ENCODE data around the gene CLN5.
"Not testable (repeated sequence)": the region's sequence is repeated elsewhere in the genome, so short reads cannot be mapped to it uniquely, and the experiment has no call there.

The CLN5 gene

GRCh38 chr13:76975863-76976262 lies 16.0 kb upstream of the CLN5 start:
- DNase-seq (ENCODE audit: low read depth), result no peak

DNA sequence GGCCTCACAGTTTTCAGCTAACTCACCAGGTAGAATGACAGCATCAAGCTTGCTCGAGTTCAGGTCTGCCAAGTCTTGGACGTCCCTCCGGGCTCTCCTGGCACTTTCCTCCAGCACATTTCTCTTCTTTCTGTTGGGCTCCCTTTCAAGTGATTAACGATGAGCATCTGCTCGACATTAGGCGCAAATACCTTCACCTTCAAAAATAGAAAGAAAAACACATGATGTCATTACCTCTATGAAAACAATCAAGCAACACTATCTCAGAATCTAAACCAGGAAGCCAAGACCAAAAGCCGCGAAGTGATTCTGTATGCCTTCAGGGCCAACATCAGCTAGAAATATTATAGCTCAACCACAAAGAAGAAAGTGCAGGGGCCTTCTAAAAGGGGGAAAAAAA lies 15.4 kb upstream of the CLN5 start:
- peak; percentile 71 for DNase-seq (ENCODE audit: low read depth)

DNA sequence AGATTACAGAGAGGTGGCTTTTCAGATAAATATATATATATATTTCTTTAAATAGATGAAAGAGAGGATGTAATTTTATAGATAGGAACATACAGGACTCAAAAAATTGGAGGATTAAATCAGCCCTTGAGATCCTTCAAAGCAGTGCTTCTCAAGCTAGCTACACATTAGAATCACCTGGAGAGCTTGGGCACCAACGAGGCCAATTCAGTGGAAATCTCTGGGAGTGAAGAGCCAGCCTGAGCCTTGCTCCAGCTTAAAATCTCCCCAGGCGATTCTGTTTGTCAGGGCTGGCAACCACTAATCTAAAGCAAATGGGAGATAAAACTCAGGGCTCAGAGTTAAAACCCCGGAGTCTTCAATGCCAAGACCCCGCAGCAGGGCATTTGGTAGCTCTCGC lies 15.0 kb upstream of the CLN5 start:
- DNase-seq (ENCODE audit: low read depth), result no peak

GRCh38 chr13:76980075-76980718 lies 11.7 kb upstream of the CLN5 start:
- DNase-seq (ENCODE audit: low read depth), result no peak

- DNase-seq (ENCODE audit: low read depth), result no peak
Measured at GRCh38 chr13:76982061-76982460, 9.8 kb upstream of the CLN5 start.

- no peak for DNase-seq (ENCODE audit: low read depth)
Measured at GRCh38 chr13:76983676-76984075, 8.2 kb upstream of the CLN5 start.

DNA sequence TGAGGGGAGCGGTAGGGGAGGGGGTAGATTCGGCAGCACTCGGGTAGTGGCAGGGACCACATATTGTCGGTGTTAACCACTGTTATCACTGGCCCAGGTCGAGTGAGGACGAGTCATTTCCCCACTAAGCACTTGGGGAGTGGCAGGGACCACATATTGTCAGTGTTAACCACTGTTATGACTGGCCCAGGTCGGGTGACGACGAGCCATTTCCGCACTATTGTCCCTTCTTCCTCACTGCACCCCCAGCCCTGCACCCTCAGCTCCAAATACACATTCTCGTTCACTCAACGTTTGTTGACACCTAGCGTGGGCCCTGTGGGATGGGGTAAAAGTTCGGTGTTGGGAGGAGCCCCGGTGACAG lies 467 bp upstream of the CLN5 start:
- DNase-seq (ENCODE audit: low read depth), result no peak

DNA sequence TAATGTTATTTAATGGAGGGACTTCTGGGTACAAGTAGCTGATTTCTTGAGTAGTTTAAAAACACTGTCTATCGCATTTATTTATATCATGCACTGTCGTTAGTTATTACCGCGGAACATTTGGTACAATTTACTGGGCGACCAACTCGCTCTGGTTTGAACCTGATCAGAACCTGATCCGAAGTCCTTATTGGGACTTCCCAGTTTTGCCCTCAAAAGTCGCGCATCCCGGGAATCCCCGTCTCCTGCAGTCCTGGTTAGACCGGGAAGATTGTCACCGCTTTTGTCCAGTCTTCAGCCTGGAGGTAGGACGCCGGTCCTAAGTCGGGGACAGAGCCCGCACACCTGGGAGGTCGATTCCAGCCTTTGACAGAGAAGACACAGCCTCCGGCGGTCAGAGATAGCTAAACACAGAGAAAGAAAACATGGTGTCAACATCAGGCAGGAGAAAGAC lies 694 bp downstream of the CLN5 start:
- no peak for DNase-seq (ENCODE audit: low read depth)

DNA sequence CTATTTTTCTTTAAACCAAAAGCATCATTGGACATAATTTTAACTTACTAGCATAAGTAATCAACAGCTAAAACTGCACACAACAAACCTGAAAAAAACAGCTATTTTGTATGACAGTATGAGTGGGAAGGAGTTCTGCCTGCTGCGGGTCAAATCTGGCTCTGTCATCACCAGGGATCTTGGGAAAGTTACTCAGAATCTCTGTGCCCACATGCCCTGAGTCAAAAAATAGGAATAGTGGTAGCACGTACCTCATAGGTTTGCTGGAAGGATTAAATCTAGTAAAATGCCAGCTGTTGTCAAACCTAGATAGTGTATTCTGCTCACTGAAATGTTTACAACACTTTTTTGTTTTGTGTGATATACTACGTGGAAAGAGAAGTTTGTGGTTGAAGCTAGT lies 1.1 kb downstream of the CLN5 start:
- no peak for DNase-seq (ENCODE audit: low read depth)

DNA sequence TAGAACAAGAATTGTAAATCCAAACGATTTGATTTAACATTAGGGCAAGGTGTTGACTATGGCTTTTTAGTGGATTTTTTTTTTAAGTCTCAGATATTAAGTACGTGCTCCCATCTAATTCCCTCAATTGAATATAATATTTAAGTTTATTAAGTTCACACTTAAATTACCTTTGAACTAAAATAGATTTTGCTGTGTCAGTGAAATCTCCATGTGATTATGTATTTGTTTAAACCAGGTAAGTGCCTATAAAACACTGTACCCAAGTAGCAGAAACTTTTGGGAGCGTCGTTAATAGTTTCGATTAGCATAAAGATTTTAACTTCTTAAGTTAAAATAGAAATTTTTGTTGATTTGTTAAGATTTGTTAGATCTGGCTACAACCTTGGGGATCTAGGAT lies 1.6 kb downstream of the CLN5 start:
- DNase-seq (ENCODE audit: low read depth), result no peak

DNA sequence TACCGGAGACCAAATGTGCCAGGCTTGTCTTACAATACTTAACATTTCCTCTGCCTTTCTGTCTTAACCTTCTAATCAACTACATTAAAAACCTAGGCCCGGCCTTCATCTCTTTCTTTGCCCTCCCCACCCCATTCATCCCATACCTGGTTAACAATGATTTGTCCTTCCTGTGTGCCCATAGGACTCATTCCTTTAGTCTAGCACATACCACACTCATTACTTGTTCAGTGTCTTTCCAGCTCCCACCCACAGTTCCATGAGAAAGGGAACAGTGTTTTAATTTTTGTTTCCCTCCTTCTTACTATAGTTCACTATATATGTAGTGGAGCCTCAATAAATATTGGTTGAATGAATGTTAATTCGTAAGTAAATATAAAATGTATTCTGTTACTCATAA lies 2.4 kb downstream of the CLN5 start:
- no peak for DNase-seq (ENCODE audit: low read depth)

DNA sequence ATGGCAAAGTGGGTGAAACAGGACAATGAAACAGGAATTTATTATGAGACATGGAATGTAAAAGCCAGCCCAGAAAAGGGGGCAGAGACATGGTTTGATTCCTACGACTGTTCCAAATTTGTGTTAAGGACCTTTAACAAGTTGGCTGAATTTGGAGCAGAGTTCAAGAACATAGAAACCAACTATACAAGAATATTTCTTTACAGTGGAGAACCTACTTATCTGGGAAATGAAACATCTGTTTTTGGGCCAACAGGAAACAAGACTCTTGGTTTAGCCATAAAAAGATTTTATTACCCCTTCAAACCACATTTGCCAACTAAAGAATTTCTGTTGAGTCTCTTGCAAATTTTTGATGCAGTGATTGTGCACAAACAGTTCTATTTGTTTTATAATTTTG lies 8.6 kb downstream of the CLN5 start:
- no peak for DNase-seq (ENCODE audit: low read depth)

GRCh38 chr13:77001540-77001939 lies 9.7 kb downstream of the CLN5 start:
- no peak for DNase-seq (ENCODE audit: low read depth)

- DNase-seq (ENCODE audit: low read depth), result no peak
Measured at GRCh38 chr13:77001963-77002587, 10.2 kb downstream of the CLN5 start.

GRCh38 chr13:77002590-77003190 lies 10.8 kb downstream of the CLN5 start:
- DNase-seq (ENCODE audit: low read depth), result peak; percentile 23

DNA sequence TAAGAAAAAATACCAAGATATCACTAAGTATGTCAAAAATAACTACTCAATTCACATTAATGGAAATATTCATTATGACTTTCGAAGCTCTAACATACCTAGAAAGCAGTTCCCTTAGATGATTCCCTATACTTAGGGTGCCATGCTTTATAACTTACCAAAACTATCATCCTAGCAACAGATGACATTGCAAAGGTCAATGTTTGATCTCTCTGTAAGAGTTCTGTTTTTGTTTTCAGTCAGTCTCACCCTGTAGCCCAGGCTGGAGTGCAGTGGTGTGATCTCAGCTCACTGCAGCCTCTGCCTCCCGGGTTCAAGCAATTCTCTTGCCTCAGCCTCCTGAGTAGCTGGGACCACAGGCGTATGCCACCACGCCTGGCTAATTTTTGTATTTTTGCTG lies 16.5 kb downstream of the CLN5 start:
- DNase-seq (ENCODE audit: low read depth), result not testable (repeated sequence)

DNA sequence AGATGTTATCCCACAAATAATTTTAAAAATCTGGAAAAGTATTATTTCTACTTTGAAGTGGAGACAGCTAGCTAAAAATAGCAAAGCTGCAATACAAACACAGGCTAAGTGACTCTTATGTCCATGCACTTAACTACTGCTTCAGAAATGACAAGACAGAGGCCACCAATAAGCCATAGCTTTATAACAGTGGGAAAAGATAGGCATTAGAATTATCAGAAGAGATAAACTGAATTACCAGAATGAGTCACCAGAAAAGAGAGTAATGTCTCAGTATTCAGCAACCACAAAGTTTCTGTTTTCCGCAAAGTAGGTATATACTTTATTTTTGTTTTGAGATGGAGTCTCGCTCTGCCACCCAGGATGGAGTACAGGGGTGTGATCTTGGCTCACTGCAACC lies 17.1 kb downstream of the CLN5 start:
- no peak for DNase-seq (ENCODE audit: low read depth)

GRCh38 chr13:77009719-77010118 lies 17.8 kb downstream of the CLN5 start:
- not testable (repeated sequence) for DNase-seq (ENCODE audit: low read depth)

DNA sequence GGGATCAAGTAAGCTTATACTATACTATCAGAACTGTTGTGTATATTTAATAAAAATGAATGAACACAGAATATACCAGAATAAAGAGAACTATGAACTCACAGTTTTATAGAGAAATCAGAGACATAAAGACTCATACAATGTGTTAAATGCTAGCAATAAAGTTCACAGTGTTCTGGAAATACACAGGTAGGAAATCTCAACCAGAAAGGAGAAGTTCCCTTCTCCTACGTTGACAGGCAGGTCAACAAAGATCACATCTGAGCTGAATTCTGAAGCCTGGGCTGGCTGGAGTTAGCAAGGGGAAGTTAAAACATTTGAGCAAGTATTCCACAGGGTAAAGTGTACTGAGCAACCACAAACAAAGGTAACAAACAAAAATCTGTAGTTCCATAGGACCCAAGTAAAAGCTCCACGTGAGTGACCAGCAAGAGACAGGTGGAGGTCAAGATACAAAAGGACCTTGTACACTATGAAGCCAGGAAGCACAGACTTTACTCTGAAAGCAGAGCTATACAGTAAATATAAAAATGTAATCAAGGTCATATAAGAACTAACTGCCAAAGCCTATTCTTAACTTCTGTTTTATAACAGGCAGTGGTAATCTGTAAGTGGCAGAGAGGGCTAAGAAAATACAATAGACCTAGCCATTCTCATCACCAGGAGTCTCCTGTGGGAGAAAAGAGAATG lies 22.1 kb downstream of the CLN5 start:
- DNase-seq (ENCODE audit: low read depth), result no peak

DNA sequence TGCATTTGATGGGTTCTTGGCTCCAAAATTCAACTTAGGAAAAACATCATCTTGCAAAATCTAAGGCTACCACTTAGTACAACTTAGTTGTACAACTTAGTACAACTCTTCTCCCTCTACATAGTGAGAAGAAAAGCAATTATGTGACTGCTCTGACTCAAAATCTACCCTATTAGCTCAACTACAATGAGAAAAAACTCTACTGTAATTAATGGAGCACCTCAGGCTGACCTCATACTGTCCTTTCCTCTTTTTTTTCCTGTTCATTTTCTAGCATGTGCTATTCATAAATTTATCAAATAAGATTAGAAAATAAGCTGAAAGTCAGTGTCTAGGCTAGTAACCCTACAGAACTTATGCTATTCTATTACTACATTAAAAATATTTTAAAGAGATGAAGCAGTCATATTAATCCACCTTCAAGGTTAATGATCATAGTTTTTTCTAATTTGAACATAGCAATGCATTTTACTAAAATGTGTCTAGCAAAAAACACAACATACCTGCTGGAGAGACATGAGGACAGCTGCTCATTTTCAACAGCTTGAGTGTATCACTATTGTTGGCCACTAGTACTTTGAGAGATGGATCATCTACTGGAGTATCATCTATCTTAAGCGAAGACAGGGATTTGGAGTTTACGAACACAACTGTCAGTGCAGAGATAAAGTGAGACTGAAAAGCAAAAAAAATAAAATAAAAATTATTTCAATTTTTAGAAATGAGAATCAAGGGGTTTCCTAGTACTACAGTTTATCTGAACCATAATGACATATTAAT lies 23.2 kb downstream of the CLN5 start:
- no peak for DNase-seq (ENCODE audit: low read depth)

GRCh38 chr13:77016251-77016812 lies 24.5 kb downstream of the CLN5 start:
- DNase-seq (ENCODE audit: low read depth), result no peak
